H9 (cell line): ENCODE measurements around the gene RNF31. TPM values are rescaled to one million over a fixed set of nuclear protein-coding genes. Genes with fewer than 3 reads are reported as not detected.

ENCODE experiments used
- DNase-seq: peaks from one replicate; pipeline ENCODE4 v3.0.0-alpha.2; 2017
- H2AFZ ChIP-seq: one replicate; pipeline ENCODE4 v1.6.1; 2013; ENCODE audit warnings: mild to moderate bottlenecking, low read length, control low read depth, moderate library complexity
- H2AK5ac ChIP-seq: 2 replicates; pipeline ENCODE4 v1.6.1; 2013; ENCODE audit warnings: low read length, control low read depth, mixed read lengths; ENCODE audit not compliant: insufficient read length
- H2BK120ac ChIP-seq: one replicate; pipeline ENCODE4 v1.6.1; 2013; ENCODE audit warnings: low read depth, mild to moderate bottlenecking, low read length, control low read depth, inconsistent platforms; ENCODE audit not compliant: poor library complexity, severe bottlenecking
- H2BK12ac ChIP-seq: 2 replicates; pipeline ENCODE4 v1.6.1; 2013; ENCODE audit warnings: low read length, control low read depth, mixed read lengths, low read depth; ENCODE audit not compliant: insufficient read length
- H2BK15ac ChIP-seq: 2 replicates; pipeline ENCODE4 v1.6.1; 2013; ENCODE audit warnings: low read depth, low read length, control low read depth
- H2BK20ac ChIP-seq: one replicate; pipeline ENCODE4 v1.6.1; 2013; ENCODE audit warnings: low read depth, mild to moderate bottlenecking, low read length, control low read depth, inconsistent platforms; ENCODE audit not compliant: poor library complexity, severe bottlenecking
- H2BK5ac ChIP-seq: 2 replicates; pipeline ENCODE4 v1.6.1; 2013; ENCODE audit warnings: low read length, control low read depth, mixed read lengths; ENCODE audit not compliant: insufficient read length
- H3K14ac ChIP-seq: 2 replicates; pipeline ENCODE4 v1.6.1; 2013; ENCODE audit warnings: low read length, control low read depth; ENCODE audit not compliant: insufficient read depth
- H3K18ac ChIP-seq: 2 replicates; pipeline ENCODE4 v1.6.1; 2013; ENCODE audit warnings: low read depth, mild to moderate bottlenecking, mixed read lengths, low read length, control low read depth; ENCODE audit not compliant: insufficient read length
- H3K23ac ChIP-seq: 2 replicates; pipeline ENCODE4 v1.6.1; 2013; ENCODE audit warnings: low read length, control low read depth, mixed read lengths, low read depth; ENCODE audit not compliant: insufficient read length
- H3K23me2 ChIP-seq: 2 replicates; pipeline ENCODE4 v1.6.1; 2013; ENCODE audit warnings: low read depth, mild to moderate bottlenecking, mixed read lengths, low read length, control low read depth; ENCODE audit not compliant: insufficient read length, poor library complexity, severe bottlenecking
- H3K27ac ChIP-seq: 2 replicates; pipeline ENCODE4 v1.5.1; 2013; ENCODE audit warnings: low read length, control low read depth, mixed read lengths, low read depth; ENCODE audit not compliant: insufficient read length
- H3K27me3 ChIP-seq: 2 replicates; pipeline ENCODE4 v1.6.1; 2013; ENCODE audit warnings: low read length, control low read depth, inconsistent platforms; ENCODE audit not compliant: insufficient read depth
- H3K4ac ChIP-seq: 2 replicates; pipeline ENCODE4 v1.6.1; 2013; ENCODE audit warnings: low read depth, mild to moderate bottlenecking, control low read depth, inconsistent platforms, low read length, moderate library complexity
- H3K4me1 ChIP-seq: 2 replicates; pipeline ENCODE4 v1.6.1; 2013; ENCODE audit warnings: low read length, control low read depth, inconsistent platforms; ENCODE audit not compliant: insufficient read depth
- H3K4me2 ChIP-seq: 2 replicates; pipeline ENCODE4 v1.6.1; 2013; ENCODE audit warnings: low read length, control low read depth, mixed read lengths; ENCODE audit not compliant: insufficient read length, insufficient read depth
- H3K56ac ChIP-seq: 2 replicates; pipeline ENCODE4 v1.6.1; 2013; ENCODE audit warnings: low read depth, mild to moderate bottlenecking, mixed read lengths, low read length, control low read depth; ENCODE audit not compliant: insufficient read length
- H3K79me1 ChIP-seq: 2 replicates; pipeline ENCODE4 v1.6.1; 2013; ENCODE audit warnings: low read depth, mild to moderate bottlenecking, moderate library complexity, low read length, control low read depth, inconsistent platforms; ENCODE audit not compliant: insufficient read depth, poor library complexity, severe bottlenecking
- H3K79me2 ChIP-seq: 2 replicates; pipeline ENCODE4 v1.6.1; 2013; ENCODE audit warnings: low read length, control low read depth, inconsistent platforms; ENCODE audit not compliant: insufficient read depth
- H3K9ac ChIP-seq: 2 replicates; pipeline ENCODE4 v1.6.1; 2013; ENCODE audit warnings: low read length, control low read depth, mixed read lengths; ENCODE audit not compliant: insufficient read length; ENCODE audit errors: extremely low read depth
- H3K9me3 ChIP-seq: one replicate; pipeline ENCODE4 v1.6.1; 2013; ENCODE audit warnings: low read depth, low read length, inconsistent platforms; ENCODE audit not compliant: control insufficient read depth
- H3T11ph ChIP-seq: one replicate; pipeline ENCODE4 v1.6.1; 2013; ENCODE audit warnings: mild to moderate bottlenecking, low read length, control low read depth, inconsistent platforms
- H4K20me1 ChIP-seq: one replicate; pipeline ENCODE4 v1.6.1; 2013; ENCODE audit not compliant: control insufficient read depth, insufficient read length, insufficient read depth
- H4K5ac ChIP-seq: 2 replicates; pipeline ENCODE4 v1.6.1; 2013; ENCODE audit warnings: low read depth, mild to moderate bottlenecking, mixed read lengths, low read length, control low read depth; ENCODE audit not compliant: insufficient read length
- H4K8ac ChIP-seq: replicated peaks from 2 replicates; pipeline ENCODE4 v1.6.1; 2013; ENCODE audit warnings: low read length, control low read depth, mixed read lengths, low read depth; ENCODE audit not compliant: insufficient read length
- H4K91ac ChIP-seq: 2 replicates; pipeline ENCODE4 v1.6.1; 2013; ENCODE audit warnings: low read depth, mild to moderate bottlenecking, moderate library complexity, mixed read lengths, low read length, control low read depth; ENCODE audit not compliant: insufficient read length
- H3K27ac Mint-ChIP-seq, 3 experiments: 2 replicates in 2 of 3; 3 replicates in 1 of 3; pipeline ENCODE4 v1.8.0; 2020 to 2021; ENCODE audit warnings: mixed read lengths in 3 of 3, mild to moderate bottlenecking in 1 of 3, moderate library complexity in 1 of 3
- H3K27me3 Mint-ChIP-seq: 2 replicates; pipeline ENCODE4 v1.8.0; 2021; ENCODE audit warnings: low read depth, mild to moderate bottlenecking, moderate library complexity, mixed read lengths
- H3K36me3 Mint-ChIP-seq, 3 experiments: 2 replicates in 2 of 3; 3 replicates in 1 of 3; pipeline ENCODE4 v1.8.0; 2020 to 2021; ENCODE audit warnings: low read depth in 3 of 3, mixed read lengths in 3 of 3; ENCODE audit not compliant: insufficient read depth in 1 of 3
- H3K4me1 Mint-ChIP-seq, 2 experiments: 2 replicates each; pipeline ENCODE4 v1.8.0; 2020; ENCODE audit warnings: mixed read lengths in 2 of 2
- H3K4me3 Mint-ChIP-seq, 2 experiments: 2 replicates in 1 of 2; 3 replicates in 1 of 2; pipeline ENCODE4 v1.8.0; 2020 to 2021; ENCODE audit warnings: mild to moderate bottlenecking in 2 of 2, mixed read lengths in 2 of 2, moderate library complexity in 1 of 2
- H3K9me3 Mint-ChIP-seq, 2 experiments: 2 replicates in 1 of 2; 3 replicates in 1 of 2; pipeline ENCODE4 v1.8.0; 2020; ENCODE audit warnings: mild to moderate bottlenecking in 2 of 2, mixed read lengths in 2 of 2, moderate library complexity in 1 of 2
- CTCF ChIP-seq: fragments of 200-600 bp; sonication (generic); conservative IDR thresholded peaks from 3 replicates; pipeline ENCODE4 v1.8.0; 2021; ENCODE audit warnings: antibody characterized with exemption, mild to moderate bottlenecking
- WGBS: extraction: QIAGEN DNeasy Blood & Tissue Kit; methylation state at CpG from one replicate; pipeline ENCODE4 v1.1.7; 2013; ENCODE audit warnings: missing lambda C conversion rate, low lambda C conversion rate, mixed read lengths; ENCODE audit not compliant: insufficient read length; ENCODE audit errors: extremely low coverage; 5-methylcytosine and 5-hydroxymethylcytosine counted together
- total RNA-seq: library from RNA; stranded (reverse); gene quantifications from 2 replicates; pipeline ENCODE4 v1.2.1, GENCODE V29; 2021

Gene RNF31
- total RNA-seq, 1 experiment from 2014 or later = 87.3 TPM

- Mint-ChIP-seq H3K9me3 (no peaks in the 10 kb centered on the region; a peak in 1 of 5 replicates), H3K27ac (no peak overlapping the region), H3K27me3 (no peaks in the 10 kb centered on the region; the same call in 1 of the 2 replicates), H3K36me3 (peaks cover 7 to 25% (median 23%) of the 10 kb centered on the region in 3 experiments; a peak in 6 of 7 replicates), H3K4me1 (peaks cover 5 to 13% of the 10 kb centered on the region in 2 experiments; a peak in 3 of 4 replicates), H3K4me3 (peak overlapping the region; percentile 69 to 75; a peak in 4 of 5 replicates)
- no CpG with 5 or more reads among the region's 20 CpGs for WGBS
- Histone ChIP-seq H4K5ac (no peak overlapping the region), H3K9me3 (no peaks in the 10 kb centered on the region), H3K18ac (no peak overlapping the region), H3K23me2 (peaks cover 10% of the 10 kb centered on the region), H4K91ac (no peak overlapping the region), H3K4me2 (no peak overlapping the region), H4K20me1 (no peaks in the 10 kb centered on the region), H2BK120ac (no peak overlapping the region), H3K4ac (no peak overlapping the region), H3K27me3 (no peaks in the 10 kb centered on the region), H2BK12ac (no peak overlapping the region), H3K4me1 (no peaks in the 10 kb centered on the region), H3K23ac (no peak overlapping the region), H2AK5ac (no peak overlapping the region), H3K79me2 (no peaks in the 10 kb centered on the region), H2AFZ (no peak overlapping the region), H3K79me1 (no peaks in the 10 kb centered on the region), H4K8ac (no peak overlapping the region), H3K14ac (no peak overlapping the region), H3T11ph (no peak overlapping the region), H2BK20ac (no peak overlapping the region), H3K9ac (no peak overlapping the region), H2BK5ac (no peak overlapping the region), H3K56ac (no peak overlapping the region), H3K27ac (no peak overlapping the region), H2BK15ac (no peak overlapping the region)
- no peak for TF ChIP-seq CTCF
- DNase-seq = no peak
Observed at GRCh38 chr14:24172871-24173281, 25.6 kb downstream of the RNF31 start.
